ENCODE data around the gene MYMK.

MYMK gene

GRCh38 chr9:133488686-133489252 lies 36.0 kb downstream of the MYMK start:
- no peak overlapping the region for H3K4me3 ChIP-seq (ENCODE audit: low read depth, low read length)
- in situ Hi-C loops (cut with HindIII; ENCODE audit: low sequenced_read_pairs), result no loop called here
- no peak for DNase-seq (ENCODE audit: low read depth, low spot score)
- no peak for TF ChIP-seq CTCF (IDR thresholded peaks at IDR 0.05; ENCODE audit: low read depth, low read length)

GRCh38 chr9:133487331-133487725 lies 37.4 kb downstream of the MYMK start:
- DNase-seq (ENCODE audit: low read depth, low spot score), result no peak
- no peak overlapping the region for H3K4me3 ChIP-seq (ENCODE audit: low read depth, low read length)
- in situ Hi-C loops (cut with HindIII; ENCODE audit: low sequenced_read_pairs), result no loop called here
- TF ChIP-seq CTCF (IDR thresholded peaks at IDR 0.05; ENCODE audit: low read depth, low read length), result no peak

GRCh38 chr9:133485531-133486260 lies 39.1 kb downstream of the MYMK start:
- TF ChIP-seq CTCF (IDR thresholded peaks at IDR 0.05; ENCODE audit: low read depth, low read length), result peak; percentile 6
- no peak overlapping the region for H3K4me3 ChIP-seq (ENCODE audit: low read depth, low read length)
- no peak for DNase-seq (ENCODE audit: low read depth, low spot score)

GRCh38 chr9:133484671-133485437 lies 39.9 kb downstream of the MYMK start:
- no peak for DNase-seq (ENCODE audit: low read depth, low spot score)
- no peak overlapping the region for H3K4me3 ChIP-seq (ENCODE audit: low read depth, low read length)
- in situ Hi-C loops (cut with HindIII; ENCODE audit: low sequenced_read_pairs), result no loop called here
- no peak for TF ChIP-seq CTCF (IDR thresholded peaks at IDR 0.05; ENCODE audit: low read depth, low read length)

More at GRCh38 chr9:133485531-133486260, 39.1 kb downstream of the MYMK start:
- in situ Hi-C loops (cut with HindIII; ENCODE audit: low sequenced_read_pairs), result no loop called here

- no peak for DNase-seq (ENCODE audit: low read depth, low spot score)
- in situ Hi-C loops (cut with HindIII; ENCODE audit: low sequenced_read_pairs), result no loop called here
- TF ChIP-seq CTCF (IDR thresholded peaks at IDR 0.05; ENCODE audit: low read depth, low read length), result no peak
- no peak overlapping the region for H3K4me3 ChIP-seq (ENCODE audit: low read depth, low read length)
These were observed 41.1 kb downstream of the MYMK start for GRCh38 chr9:133483611-133484010.

GRCh38 chr9:133478851-133479711 lies 45.7 kb downstream of the MYMK start, which contains the start of gene SLC2A6:
Gene SLC2A6 (minus strand): TSS chr9:133479099. CDS start chr9:133479059, 40 bp downstream.
- TF ChIP-seq CTCF (IDR thresholded peaks at IDR 0.05; ENCODE audit: low read depth, low read length), result no peak
- peak; percentile 70 for DNase-seq (ENCODE audit: low read depth, low spot score)
- in situ Hi-C loops (cut with HindIII; ENCODE audit: low sequenced_read_pairs), result no loop called here
- peak within 1 kb of the TSS; percentile 59 for H3K4me3 ChIP-seq (ENCODE audit: low read depth, low read length)

All from astrocyte of the spinal cord (primary cell).